Stimulated activated CD8-positive, alpha-beta memory T cell treated with anti-CD3 and anti-CD28 coated beads, Interleukin-4, amount 100 ng/mL, for 48 hours (primary cell): ENCODE data around the gene TRIM24.
"Not testable (repeated sequence)": the region's sequence is repeated elsewhere in the genome, so short reads cannot be mapped to it uniquely, and the experiment has no call there.

ENCODE experiments used
- DNase-seq: peaks from one replicate; pipeline ENCODE4 v3.0.0-alpha.2; 2020

TRIM24 gene

DNA sequence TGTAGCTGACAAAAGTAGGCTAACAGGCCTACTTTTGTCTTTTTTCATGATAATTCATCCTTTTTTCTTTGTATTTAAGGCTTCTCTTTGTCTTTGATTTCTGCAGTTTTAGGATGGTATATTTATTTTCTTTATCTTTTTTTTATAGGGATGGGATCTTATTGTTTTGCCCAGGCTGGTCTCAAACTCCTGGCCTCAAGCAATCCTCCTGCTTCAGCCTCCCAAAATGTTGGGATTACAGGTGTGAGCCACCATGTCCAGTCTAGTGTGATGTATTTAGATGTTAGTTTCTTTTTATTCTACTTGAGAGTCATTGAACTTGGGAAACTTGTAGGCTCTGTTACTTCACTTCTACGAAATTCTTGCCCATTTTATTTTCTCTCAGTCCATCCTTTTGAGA is 35.4 kb downstream of the TRIM24 start:
- DNase-seq, result no peak

DNA sequence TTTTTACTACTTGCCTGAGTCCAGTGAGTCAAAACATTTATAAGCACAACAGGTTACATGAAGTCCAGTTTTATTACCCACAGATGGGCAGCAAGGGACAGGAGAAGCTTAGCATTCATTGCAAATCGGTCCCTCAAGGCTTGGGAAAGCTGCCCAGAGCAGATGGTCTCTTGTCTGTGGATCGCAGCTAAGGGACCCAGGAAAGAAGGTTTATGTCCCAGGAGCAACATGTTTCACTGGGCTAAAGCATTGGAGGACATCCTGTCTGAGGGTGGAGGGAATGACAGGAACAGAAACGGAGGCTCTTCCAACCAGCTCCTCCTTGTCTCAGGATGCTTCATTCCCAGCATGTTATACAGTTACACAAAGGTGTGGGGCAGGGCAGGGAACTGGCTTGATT is 39.3 kb downstream of the TRIM24 start:
- no peak for DNase-seq

DNA sequence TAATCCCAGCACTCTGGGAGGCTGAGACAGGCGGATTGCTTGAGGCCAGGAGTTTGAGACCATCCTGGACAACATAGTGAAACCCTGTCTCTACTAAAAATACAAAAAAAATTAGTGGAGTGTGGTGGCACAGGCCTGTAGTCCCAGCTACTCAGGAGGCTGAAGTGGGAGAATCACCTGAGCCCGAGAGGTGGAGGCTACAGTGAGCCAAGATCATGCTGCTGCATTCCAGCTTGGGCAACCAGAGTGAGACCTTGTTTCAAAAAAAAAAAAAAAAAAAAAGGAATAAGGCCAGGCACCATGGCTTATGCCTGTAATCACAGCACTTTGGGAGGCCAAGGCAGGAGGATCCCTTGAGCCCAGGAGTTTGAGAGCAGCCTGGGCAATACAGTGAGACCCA is 40.2 kb downstream of the TRIM24 start:
- not testable (repeated sequence) for DNase-seq

DNA sequence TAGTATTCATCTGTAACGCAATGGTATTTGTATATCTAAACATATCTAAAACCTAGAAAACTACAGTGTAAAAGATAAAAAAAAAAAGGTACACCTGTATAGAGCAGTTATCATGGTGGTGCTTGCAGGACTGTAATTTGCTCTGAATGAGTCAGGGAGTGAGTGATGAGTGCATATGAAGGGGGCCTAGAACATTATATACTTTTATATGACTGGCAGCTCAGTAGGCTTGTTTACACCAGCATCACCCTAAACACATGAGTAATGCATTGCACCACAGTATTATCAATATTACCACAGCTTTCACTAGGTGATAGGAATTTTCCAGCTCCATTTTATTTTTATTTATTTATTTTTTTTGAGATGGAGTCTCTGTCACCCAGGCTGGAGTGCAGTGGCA is 40.8 kb downstream of the TRIM24 start:
- DNase-seq, result no peak

DNA sequence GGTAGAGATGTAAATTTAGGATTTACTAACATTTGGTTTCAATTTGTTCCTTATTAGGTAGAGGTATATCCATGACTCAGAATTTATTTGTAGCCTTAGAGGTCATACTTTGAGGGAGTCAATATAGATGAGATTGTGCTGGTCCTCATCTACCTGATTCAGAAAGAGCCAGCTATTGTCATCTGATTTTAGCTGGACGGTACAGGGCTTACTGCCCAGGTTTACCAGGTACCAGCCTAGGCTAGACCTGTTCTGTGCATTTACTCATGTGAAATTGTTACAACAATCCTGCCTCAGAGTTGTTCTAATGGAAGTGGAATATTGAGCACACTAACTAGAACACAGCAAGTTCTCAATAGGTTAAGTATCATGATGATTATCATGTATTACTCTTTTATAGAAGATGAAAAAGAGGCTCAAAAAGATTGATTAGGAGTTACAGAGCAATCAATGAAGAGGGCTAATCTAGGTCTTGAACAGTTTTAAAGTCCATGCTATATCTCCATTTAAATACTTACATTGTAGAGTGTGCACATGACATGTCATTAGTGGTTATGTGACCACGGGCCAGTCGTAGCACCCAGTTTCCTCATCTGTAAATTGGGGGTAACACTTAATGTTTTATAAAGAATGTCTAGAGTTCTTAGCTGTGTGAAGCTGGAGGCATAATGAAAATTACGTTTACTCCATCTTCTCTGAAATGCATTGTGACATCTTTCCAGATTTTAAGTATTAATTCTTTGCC is 42.1 kb downstream of the TRIM24 start:
- DNase-seq, result no peak

DNA sequence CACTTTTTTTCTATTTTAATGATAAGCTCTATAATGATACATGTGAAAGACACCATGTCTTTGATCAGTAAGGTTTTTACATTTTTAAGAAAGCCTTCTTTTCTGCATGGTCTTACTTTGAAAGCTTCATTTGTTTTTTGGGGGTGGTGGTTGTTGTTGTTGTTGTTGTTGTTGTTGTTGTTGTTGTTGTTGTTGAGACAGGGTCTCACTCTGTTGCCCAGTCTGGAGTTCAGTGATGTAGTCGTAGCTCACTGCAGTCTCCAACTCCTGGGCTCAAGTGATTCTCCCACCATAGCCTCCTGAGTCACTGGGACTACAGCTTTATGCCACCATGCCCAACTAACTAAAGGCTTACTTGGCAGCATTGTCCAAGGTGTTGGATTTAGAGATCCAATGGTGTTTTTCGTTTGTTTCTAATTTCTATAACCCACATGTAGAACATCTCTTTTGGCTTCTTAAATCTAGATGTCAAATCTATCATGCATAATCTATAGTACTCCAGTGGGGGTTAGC is 45.4 kb downstream of the TRIM24 start:
- no peak for DNase-seq

DNA sequence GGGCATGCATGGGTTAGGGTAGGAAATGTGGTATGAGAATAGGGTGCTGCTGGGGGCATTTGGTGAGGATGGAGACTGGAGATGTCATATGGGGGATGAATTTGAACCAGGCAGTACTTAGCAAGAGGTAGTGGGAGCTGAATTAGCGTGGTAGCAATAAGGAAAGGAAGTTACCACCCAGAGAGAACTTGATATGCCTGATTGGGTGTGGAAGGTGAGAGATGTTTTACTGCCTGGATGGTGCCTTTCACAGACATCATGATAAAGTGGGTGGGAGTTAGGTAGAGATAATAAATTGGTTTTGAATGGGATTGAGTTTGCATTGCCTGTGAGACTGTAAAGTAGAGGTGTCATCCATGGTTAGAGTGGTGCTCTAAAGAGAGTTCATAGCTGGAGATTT is 46.7 kb downstream of the TRIM24 start:
- no peak for DNase-seq

DNA sequence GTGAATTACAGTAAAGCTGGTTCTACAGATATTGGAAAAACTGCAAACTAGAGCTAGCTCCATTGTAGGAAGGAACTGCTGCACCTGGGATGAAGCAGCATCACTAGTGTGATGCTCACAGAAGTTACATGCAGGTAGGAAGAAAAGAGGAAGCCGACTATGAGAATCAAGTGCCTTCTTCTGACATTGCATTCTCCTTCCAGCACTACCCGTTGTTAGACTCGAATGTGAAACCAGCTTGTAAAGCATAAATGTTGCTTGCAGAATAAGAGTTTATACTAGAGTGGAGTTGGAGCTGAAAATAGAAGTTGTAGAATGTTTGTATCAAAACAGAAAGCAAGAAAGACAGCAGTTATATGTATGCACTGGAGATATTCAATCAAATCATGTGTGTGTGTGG is 49.9 kb downstream of the TRIM24 start:
- DNase-seq, result no peak

DNA sequence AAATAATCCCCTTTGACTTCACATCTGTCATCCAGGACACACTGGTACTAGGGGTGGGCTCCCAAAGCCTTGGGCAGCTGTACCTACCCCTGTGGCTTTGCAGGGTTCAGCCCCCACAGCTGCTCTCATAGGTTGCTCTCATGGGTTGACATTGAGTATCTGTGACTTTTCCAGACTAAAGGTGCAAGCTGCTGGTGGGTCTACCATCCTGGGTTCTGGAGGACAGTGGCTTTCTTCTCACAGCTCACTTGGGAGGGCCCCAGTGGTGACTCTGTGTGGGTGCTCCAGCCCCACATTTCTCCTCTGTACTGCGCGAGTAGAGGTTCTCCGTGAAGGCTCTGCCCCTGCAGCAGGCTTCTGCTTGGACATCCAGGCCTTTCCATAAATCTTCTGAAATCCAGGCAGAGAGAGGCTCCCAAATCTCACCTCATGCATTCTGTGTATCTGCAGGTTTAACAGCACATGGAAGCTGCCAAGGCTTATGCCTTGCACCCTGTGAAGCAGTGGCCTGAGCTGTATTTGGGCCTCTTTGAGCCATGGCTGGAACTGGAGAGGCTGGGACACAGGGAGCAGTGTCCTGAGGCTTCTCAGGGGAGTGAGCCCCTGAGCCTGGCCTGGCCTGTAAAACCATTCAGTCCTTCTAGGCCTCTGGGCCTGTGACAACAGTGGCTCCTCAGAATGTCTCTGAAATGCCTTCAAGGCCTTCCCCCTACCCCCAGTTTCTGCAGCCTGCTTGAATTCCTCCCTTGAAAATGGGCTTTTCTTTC is 52.2 kb downstream of the TRIM24 start:
- DNase-seq, result no peak

DNA sequence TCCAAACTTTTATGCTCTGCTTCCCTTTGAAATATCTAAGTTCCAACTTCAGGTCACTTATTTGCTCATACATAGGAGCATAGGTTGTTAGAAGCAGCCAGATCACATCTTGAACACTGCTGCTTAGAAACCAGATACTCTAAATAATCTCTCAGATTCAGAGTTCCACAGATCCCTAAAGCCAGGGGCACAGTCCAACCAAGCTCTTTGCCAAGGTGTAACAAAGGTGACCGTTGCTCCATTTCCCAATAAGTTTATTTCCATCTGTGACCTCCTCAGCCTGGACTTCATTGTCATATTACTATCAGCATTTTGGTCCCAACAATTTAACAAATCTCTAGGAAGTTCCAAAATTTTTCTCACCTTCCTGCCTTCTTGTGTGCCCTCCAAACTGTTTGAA is 52.8 kb downstream of the TRIM24 start:
- no peak for DNase-seq

DNA sequence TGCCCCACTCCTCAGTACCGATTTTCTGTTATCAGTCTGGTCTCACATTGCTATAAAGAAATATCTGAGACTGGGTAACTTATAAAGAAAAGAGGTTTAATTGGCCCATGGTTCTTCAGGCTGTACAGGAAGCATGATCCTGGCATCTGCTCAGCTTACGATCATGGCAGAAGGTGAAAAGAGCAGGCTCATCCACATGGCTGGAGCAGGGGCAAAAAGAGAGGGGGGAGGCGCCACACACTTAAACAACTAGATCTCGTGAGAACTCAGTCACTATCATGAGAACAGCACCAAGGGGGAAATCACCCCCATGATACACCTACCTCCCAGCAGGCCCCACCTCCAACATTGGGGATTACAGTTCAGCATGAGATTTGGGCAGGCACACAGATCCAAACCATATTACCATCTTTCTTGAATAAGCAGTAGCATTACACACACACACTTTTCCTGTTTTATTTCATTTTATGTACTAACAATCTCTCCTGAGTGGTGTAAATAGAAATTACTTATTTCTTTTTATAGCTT is 53.3 kb downstream of the TRIM24 start:
- no peak for DNase-seq

DNA sequence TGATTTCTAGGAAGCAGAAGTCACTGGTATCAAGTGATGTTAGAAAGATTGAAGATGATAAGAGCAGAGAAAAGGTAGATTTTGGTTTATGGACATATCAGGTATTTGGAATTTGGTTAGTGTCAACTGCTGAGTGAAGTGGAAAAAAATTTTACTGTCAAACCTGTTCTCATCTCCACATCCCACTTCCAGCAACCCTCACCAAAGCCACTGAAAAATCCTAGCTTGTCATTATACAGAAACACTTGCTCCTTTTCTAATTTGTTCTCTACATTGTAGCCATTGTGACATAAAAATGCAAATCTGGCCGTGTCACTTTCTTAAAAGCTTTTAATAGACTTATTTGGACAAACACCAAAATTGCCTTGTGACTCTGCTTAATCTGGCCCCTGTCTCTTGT is 54.0 kb downstream of the TRIM24 start:
- no peak for DNase-seq

DNA sequence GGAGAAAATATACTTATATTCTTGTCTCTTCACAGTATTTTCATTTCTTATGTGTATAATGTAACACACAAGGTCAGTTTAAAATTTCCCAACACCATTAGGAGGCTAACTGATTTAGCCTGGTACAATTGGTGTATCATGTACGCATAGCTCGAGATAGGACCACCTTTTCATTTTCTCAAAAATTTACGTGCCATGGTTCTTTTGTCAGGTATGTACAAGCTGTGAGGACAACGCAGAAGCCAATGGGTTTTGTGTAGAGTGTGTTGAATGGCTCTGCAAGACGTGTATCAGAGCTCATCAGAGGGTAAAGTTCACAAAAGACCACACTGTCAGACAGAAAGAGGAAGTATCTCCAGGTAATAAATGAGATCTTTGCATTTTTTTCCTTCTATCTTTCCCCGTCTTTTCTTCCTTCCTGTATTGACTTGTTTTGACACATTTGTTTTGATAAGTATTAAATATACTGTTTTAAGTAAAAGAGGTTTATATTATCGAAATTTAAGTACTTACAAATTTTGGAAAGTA is 55.0 kb downstream of the TRIM24 start:
- DNase-seq, result no peak

DNA sequence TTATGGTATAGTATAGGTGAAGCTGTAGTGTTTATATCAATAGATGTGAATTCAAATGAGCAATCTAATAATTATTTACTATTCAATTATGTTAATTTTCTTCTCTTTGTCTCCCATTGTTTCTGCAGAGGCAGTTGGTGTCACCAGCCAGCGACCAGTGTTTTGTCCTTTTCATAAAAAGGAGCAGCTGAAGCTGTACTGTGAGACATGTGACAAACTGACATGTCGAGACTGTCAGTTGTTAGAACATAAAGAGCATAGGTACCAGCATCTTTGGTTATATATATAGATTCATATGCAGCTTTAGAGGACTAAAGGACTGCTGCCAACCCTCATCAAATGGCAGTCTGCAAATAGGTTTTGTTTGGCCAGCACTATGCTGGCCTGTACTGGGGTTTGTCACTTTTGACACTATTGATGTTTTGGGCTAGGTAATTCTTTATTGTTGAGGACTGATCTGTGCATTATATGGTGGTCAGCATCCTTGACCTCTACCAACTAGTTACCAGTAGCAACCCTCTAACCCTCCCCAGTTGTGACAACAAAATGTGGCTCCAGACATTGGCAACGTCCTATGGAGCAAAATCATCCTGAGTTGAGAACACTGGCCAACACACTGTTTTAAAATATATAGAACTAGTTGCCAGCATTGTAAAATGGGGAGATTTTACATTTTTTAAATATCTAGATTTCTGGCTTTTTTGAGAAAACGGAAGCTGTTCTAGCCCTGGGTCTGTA is 59.2 kb downstream of the TRIM24 start:
- no peak for DNase-seq

DNA sequence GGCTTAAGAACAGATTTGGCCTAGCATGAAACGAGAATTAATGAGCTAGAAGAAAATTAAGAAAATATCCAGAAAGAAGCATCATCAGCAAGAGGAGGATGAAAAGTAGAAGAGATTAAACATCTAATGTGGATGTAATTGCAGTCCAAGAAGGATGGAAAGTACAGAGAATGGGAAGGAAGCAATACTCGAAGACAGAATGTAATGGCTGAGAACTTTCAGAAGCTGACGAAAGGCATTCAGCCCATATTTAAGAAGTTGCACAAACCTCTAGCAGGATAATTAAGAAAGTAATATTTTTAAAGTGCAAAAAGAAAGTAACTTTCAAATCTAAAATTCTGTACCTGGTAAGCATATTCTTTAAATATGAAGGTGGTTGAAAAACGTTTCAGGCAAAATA is 60.7 kb downstream of the TRIM24 start:
- no peak for DNase-seq

DNA sequence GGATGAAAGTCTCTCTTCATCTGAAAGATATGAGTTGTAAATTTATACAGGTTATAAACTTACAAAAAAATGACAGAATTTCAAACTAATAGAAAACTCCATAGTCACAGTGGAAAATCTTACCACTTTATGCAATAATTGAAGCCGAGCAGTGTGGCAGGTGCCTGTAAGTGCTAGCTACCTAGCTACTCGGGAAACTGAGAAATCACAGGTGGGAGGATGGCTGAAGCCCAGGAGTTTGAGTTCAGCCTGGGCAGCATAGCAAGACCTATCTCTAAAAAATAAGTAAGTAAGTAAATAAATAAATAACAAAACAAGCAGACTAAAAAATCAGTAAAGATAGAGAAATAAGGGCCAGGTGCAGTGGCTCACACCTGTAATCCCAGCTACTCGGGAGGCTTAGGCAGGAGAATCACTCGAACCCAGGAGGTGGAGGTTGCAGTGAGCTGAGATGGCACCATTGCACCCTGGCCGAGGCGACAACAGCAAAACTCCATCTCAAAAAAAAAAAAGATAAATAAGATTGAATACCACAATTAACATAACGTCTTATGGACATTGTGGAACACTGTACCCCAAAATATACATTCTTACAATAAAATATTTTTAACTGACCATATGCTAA is 61.9 kb downstream of the TRIM24 start:
- DNase-seq, result no peak

DNA sequence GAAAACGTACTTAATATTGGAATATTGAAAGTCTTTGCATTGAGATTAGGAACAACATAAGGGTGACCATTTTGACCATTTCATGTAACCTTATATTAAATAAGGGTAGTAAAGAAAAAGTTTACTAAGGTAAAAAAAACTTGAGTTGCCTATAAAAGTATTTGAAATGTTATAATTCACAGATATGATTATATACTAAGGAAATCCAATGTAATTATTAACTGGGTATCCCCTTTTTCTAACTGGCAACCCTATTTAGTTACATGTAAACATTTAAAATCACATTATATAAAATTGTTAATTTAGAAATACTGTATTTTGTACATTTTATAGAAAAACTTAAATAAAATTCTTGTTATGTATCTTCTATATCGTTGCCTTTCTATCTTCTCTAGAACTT is 64.2 kb downstream of the TRIM24 start:
- DNase-seq, result no peak

DNA sequence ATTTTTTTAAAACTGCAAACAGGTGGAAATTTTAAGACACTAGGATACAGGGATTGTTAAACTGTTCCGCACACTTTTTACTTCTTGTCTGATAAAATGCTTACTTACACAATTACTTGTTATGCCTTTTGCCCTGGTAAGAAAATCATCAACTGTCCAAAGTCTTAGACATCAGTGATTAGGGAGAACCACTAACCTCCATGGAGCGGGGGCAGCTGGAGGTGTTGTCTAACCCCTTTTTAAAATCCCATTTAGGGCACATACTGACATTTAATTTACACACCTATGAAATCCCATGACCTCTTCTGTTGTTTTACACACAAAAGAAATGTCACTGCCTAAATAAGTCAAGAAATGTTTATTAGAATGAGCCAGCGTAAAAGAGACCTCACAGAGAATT is 65.7 kb downstream of the TRIM24 start:
- no peak for DNase-seq

DNA sequence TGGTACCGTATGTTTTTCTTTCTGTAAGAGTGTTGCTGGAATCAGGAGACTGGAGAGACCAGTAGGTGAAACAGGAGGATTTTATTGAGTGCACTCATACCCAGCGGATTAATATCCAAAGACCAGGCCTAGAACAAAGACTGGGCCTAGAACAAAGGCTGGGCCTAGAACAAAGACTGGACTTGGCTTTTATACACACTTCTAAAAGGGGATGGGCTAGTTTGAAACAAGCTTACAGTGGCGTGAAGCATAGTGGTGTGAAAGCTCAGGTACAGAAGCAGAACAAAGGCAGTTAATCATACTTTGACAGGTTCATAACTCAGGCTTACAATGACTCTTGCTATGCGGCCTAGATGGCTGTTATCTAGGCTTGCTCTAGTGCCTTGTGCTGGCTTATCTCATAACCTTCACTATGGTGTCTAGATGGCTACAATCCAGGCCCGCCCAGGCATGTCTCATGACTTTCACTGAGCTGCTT is 67.7 kb downstream of the TRIM24 start:
- DNase-seq, result no peak

DNA sequence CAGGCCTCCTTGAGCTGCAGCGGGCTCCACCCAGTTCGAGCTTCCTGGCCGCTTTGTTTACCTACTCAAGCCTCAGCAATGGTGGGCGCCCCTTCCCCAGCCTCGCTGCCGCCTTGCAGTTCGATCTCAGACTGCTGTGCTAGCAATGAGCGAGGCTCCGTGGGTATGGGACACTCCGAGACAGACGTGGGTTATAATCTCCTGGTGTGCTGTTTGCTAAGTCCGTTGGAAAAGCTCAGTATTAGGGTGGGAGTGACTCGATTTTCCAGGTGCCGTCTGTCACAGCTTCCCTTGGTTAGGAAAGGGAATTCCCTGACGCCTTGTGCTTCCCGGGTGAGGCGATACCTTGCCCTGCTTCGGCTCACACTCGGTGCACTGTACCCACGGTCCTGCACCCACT is 76.8 kb downstream of the TRIM24 start:
- DNase-seq, result not testable (repeated sequence)

DNA sequence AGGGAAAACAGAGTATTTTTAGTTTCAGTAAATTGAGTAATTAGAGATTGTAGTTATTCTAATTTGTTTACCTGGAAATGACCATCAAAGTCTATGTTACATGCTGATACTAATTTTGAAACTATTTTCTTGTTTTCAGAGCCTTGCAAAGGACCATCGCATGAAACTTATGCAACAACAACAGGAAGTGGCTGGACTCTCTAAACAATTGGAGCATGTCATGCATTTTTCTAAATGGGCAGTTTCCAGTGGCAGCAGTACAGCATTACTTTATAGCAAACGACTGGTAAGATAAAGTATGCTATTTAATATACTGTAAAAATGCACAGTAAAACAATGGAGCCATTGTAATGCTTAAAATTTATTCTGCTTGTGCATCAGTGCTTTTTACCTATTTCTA is 78.5 kb downstream of the TRIM24 start:
- DNase-seq, result no peak

DNA sequence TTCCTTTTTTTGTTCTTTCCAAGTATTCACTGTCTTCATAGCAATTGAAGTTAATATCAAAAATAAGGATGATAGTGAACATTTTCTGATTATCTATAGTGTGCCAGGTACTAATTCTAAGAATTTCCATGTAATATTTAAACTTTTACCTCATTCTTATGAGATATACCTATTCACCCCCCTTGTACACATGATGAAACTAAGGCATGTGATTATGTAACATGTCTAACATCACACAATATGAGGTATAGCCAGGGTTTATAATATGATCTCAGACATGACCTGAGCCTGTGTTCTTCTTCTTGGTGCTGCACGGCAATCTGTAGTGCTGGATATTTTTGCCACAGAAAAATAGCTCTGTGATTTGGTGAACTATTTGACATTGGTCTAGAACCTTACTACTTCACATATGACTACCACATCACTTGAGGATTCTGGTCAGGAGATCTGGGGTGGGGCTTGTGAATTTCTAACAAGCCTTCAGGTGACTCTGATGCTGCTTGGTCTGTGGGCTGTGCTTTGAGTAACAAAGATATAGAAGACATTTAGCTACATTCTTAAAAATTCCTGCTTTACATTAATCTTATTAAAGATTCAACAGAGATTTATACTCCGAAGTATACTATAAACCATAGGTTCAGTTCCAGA is 79.1 kb downstream of the TRIM24 start:
- no peak for DNase-seq
